GM20431 (cell line): Measurements from ENCODE around the gene REEP2.

ENCODE experiments used
- in situ Hi-C: fragments of 300-500 bp; cut with MseI, MboI; formaldehyde crosslinking; loops from one replicate; pipeline ENCODE4 v1.15.0; 2020; ENCODE audit warnings: low sequenced_read_pairs; ENCODE audit not compliant: unreplicated experiment

The REEP2 gene

GRCh38 chr5:138491669-138492559 is 53.1 kb downstream of the REEP2 start:
- in situ Hi-C loops, result no loop called here

GRCh38 chr5:138492560-138493045 is 53.7 kb downstream of the REEP2 start:
- in situ Hi-C loops, result no loop called here

- in situ Hi-C loops, result no loop called here
Observed at GRCh38 chr5:138495351-138495750, 56.5 kb downstream of the REEP2 start.
